Measurements from ENCODE around the gene MICU1. TPM values are rescaled to one million over a fixed set of nuclear protein-coding genes. Genes with fewer than 3 reads are reported as not detected.

The MICU1 gene
- total and polyA plus RNA-seq, 10 of the 15 experiments (the other 5 are each of a cell fraction or from before 2014, with no cell fraction given): 18.2 to 36.4 (median 22.2) TPM

- TF ChIP-seq CEBPZ (IDR thresholded peaks at IDR 0.05; ENCODE audit: low read depth, low read length) (no peak), BCL11A (IDR thresholded peaks at IDR 0.05; ENCODE audit: low read depth, low read length) (peak; percentile 79; the same call in 1 of the 2 replicates), ELK1 (IDR thresholded peaks at IDR 0.05; ENCODE audit: low read depth, low read length) (no peak), BRCA1 (IDR thresholded peaks at IDR 0.05; ENCODE audit: low read depth, low read length) (no peak), SUZ12 (IDR thresholded peaks at IDR 0.05; ENCODE audit: unreplicated experiment) (no peak), PRDM15 (CRISPR knock-in tag; IDR thresholded peaks at IDR 0.05) (no peak), RB1 (IDR thresholded peaks at IDR 0.05; ENCODE audit: borderline replicate concordance) (no peak; the same call in 1 of the 2 replicates), CHD2 (IDR thresholded peaks at IDR 0.05; ENCODE audit: borderline replicate concordance, low read depth, low read length) (no peak), POLR2A (IDR thresholded peaks at IDR 0.05; ENCODE audit: low read depth, low read length) (peak; percentile 88), ZNF217 (IDR thresholded peaks at IDR 0.05) (peak; percentile 17; the same call in 1 of the 2 replicates), HDGF (IDR thresholded peaks at IDR 0.05) (peak; percentile 93), SKIL (IDR thresholded peaks at IDR 0.05; ENCODE audit: low read depth, poor library complexity, severe bottlenecking) (peak; percentile 65), TARDBP (IDR thresholded peaks at IDR 0.05; ENCODE audit: borderline replicate concordance) (no peak), PKNOX1 (IDR thresholded peaks at IDR 0.05) (peak; percentile 80), SUPT20H (IDR thresholded peaks at IDR 0.05; ENCODE audit: borderline replicate concordance, control insufficient read depth, low read depth, low read length) (no peak), SIN3A (IDR thresholded peaks at IDR 0.05; ENCODE audit: low read depth, low read length) (no peak), STAT1 (conservative IDR thresholded peaks at IDR 0.05) (no peak), TCF7 (IDR thresholded peaks at IDR 0.05; ENCODE audit: borderline replicate concordance) (no peak)
These were observed 305.1 kb downstream of the MICU1 start (continued) for GRCh38 chr10:72320676-72321247.

Measured in GM12878 (cell line).